HEK293 (cell line): ENCODE measurements around the gene TDRD5.

Source experiments
- EGR2 ChIP-seq: fragments of 450-650 bp; formaldehyde crosslinking; IDR thresholded peaks from 2 replicates; pipeline ENCODE4 v1.5.1; 2016; ENCODE audit warnings: low read depth, missing biosample characterization, missing genetic modification characterization
- SCRT2 ChIP-seq: fragments of 450-650 bp; formaldehyde crosslinking; IDR thresholded peaks from 2 replicates; pipeline ENCODE4 v1.5.1; 2016; ENCODE audit warnings: missing biosample characterization, missing genetic modification characterization
- ZBTB11 ChIP-seq: fragments of 450-650 bp; formaldehyde crosslinking; conservative IDR thresholded peaks from 2 replicates; pipeline ENCODE4 v1.5.1; 2016; ENCODE audit warnings: low read depth, missing biosample characterization, missing genetic modification characterization
- ZBTB7A ChIP-seq: fragments of 450-650 bp; formaldehyde crosslinking; IDR thresholded peaks from 2 replicates; pipeline ENCODE4 v1.5.1; 2016; ENCODE audit warnings: low read depth, missing biosample characterization, missing genetic modification characterization
- ZBTB8A ChIP-seq: fragments of 450-650 bp; formaldehyde crosslinking; IDR thresholded peaks from 2 replicates; pipeline ENCODE4 v1.5.1; 2016; ENCODE audit warnings: missing biosample characterization, missing genetic modification characterization
- ZNF311 ChIP-seq: fragments of 450-650 bp; formaldehyde crosslinking; IDR thresholded peaks from 2 replicates; pipeline ENCODE4 v1.5.1; 2017; ENCODE audit warnings: missing biosample characterization, missing genetic modification characterization, borderline replicate concordance
- ZNF621 ChIP-seq: fragments of 450-650 bp; formaldehyde crosslinking; IDR thresholded peaks from 2 replicates; pipeline ENCODE4 v1.5.1; 2017; ENCODE audit warnings: missing biosample characterization, missing genetic modification characterization
- ZNF626 ChIP-seq: fragments of 450-650 bp; sonication (Bioruptor Pico); formaldehyde crosslinking; IDR thresholded peaks from 2 replicates; pipeline ENCODE4 v1.5.1; 2018; ENCODE audit warnings: missing biosample characterization, missing genetic modification characterization, inconsistent platforms
- ZNF776 ChIP-seq: fragments of 450-650 bp; formaldehyde crosslinking; IDR thresholded peaks from 2 replicates; pipeline ENCODE4 v1.5.0; 2017; ENCODE audit warnings: missing biosample characterization, missing genetic modification characterization, borderline replicate concordance
- TF ChIP-seq, protein P1 (sequence below): fragments of 450-650 bp; formaldehyde crosslinking; IDR thresholded peaks from 2 replicates; pipeline ENCODE4 v1.5.1; 2016; ENCODE audit warnings: missing biosample characterization, missing genetic modification characterization
- TF ChIP-seq, protein P2 (sequence below): fragments of 450-650 bp; formaldehyde crosslinking; IDR thresholded peaks from 2 replicates; pipeline ENCODE4 v1.5.1; 2016; ENCODE audit warnings: missing biosample characterization, missing genetic modification characterization
- TF ChIP-seq, protein P3 (sequence below): fragments of 450-650 bp; formaldehyde crosslinking; IDR thresholded peaks from 2 replicates; pipeline ENCODE4 v1.5.1; 2016; ENCODE audit warnings: missing biosample characterization, missing genetic modification characterization

DNA sequence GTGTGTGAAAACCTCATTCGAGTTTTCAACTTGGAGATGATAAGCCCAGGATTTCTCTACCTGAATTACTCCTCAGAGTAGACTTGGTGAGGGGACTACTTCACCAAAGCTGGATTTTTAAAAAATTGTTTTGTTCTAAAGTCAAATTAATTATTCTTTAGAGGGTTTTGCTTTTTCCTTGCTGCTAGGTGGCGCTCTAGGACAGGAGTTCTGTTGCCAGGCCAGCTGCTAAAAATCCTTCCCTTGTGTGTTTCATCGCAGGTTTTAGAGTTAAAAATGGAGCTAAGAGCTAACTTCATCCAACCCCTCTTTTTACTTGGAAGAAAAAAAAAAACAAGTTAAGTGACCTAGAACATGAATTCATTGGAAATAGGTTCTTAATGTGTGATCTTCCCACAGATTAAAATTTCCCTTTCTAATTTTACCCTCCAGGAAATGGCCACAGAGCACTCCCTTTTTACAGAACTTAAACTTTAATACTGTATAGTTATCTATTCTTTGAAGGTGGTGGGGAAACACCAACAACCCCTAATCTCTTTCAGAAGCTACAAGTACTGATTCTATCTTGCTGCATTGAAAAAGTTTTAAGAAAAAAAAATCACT is 114.8 kb downstream of the TDRD5 start:
- TF ChIP-seq, protein P1, sequence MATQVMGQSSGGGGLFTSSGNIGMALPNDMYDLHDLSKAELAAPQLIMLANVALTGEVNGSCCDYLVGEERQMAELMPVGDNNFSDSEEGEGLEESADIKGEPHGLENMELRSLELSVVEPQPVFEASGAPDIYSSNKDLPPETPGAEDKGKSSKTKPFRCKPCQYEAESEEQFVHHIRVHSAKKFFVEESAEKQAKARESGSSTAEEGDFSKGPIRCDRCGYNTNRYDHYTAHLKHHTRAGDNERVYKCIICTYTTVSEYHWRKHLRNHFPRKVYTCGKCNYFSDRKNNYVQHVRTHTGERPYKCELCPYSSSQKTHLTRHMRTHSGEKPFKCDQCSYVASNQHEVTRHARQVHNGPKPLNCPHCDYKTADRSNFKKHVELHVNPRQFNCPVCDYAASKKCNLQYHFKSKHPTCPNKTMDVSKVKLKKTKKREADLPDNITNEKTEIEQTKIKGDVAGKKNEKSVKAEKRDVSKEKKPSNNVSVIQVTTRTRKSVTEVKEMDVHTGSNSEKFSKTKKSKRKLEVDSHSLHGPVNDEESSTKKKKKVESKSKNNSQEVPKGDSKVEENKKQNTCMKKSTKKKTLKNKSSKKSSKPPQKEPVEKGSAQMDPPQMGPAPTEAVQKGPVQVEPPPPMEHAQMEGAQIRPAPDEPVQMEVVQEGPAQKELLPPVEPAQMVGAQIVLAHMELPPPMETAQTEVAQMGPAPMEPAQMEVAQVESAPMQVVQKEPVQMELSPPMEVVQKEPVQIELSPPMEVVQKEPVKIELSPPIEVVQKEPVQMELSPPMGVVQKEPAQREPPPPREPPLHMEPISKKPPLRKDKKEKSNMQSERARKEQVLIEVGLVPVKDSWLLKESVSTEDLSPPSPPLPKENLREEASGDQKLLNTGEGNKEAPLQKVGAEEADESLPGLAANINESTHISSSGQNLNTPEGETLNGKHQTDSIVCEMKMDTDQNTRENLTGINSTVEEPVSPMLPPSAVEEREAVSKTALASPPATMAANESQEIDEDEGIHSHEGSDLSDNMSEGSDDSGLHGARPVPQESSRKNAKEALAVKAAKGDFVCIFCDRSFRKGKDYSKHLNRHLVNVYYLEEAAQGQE = no peak
- TF ChIP-seq, protein P2, sequence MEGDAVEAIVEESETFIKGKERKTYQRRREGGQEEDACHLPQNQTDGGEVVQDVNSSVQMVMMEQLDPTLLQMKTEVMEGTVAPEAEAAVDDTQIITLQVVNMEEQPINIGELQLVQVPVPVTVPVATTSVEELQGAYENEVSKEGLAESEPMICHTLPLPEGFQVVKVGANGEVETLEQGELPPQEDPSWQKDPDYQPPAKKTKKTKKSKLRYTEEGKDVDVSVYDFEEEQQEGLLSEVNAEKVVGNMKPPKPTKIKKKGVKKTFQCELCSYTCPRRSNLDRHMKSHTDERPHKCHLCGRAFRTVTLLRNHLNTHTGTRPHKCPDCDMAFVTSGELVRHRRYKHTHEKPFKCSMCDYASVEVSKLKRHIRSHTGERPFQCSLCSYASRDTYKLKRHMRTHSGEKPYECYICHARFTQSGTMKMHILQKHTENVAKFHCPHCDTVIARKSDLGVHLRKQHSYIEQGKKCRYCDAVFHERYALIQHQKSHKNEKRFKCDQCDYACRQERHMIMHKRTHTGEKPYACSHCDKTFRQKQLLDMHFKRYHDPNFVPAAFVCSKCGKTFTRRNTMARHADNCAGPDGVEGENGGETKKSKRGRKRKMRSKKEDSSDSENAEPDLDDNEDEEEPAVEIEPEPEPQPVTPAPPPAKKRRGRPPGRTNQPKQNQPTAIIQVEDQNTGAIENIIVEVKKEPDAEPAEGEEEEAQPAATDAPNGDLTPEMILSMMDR (tag by site-specific recombination) = peak; percentile 45; the same call in 1 of the 2 replicates
- TF ChIP-seq ZNF776 (tag by site-specific recombination) (no peak), SCRT2 (tag by site-specific recombination) (no peak), ZNF311 (tag by site-specific recombination) (no peak), EGR2 (tag by site-specific recombination) (no peak), ZNF626 (tag by site-specific recombination) (no peak), ZBTB8A (tag by site-specific recombination) (no peak), ZNF621 (tag by site-specific recombination) (no peak), ZBTB11 (no peak), ZBTB7A (no peak)
- TF ChIP-seq, protein P3, sequence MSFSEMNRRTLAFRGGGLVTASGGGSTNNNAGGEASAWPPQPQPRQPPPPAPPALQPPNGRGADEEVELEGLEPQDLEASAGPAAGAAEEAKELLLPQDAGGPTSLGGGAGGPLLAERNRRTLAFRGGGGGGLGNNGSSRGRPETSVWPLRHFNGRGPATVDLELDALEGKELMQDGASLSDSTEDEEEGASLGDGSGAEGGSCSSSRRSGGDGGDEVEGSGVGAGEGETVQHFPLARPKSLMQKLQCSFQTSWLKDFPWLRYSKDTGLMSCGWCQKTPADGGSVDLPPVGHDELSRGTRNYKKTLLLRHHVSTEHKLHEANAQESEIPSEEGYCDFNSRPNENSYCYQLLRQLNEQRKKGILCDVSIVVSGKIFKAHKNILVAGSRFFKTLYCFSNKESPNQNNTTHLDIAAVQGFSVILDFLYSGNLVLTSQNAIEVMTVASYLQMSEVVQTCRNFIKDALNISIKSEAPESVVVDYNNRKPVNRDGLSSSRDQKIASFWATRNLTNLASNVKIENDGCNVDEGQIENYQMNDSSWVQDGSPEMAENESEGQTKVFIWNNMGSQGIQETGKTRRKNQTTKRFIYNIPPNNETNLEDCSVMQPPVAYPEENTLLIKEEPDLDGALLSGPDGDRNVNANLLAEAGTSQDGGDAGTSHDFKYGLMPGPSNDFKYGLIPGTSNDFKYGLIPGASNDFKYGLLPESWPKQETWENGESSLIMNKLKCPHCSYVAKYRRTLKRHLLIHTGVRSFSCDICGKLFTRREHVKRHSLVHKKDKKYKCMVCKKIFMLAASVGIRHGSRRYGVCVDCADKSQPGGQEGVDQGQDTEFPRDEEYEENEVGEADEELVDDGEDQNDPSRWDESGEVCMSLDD (tag by site-specific recombination) = no peak
